Measurements from ENCODE around the gene CNOT4.

The CNOT4 gene

GRCh38 chr7:135539629-135540028 lies 29.7 kb upstream of the CNOT4 start:
- no peak for TF ChIP-seq GABPA (IDR thresholded peaks at IDR 0.05; ENCODE audit: low read depth)
- no peak for TF ChIP-seq CTCF (IDR thresholded peaks at IDR 0.05; ENCODE audit: insufficient read depth, low read length)
- TF ChIP-seq POLR2AphosphoS5 (IDR thresholded peaks at IDR 0.05; ENCODE audit: low read depth), result no peak
- no peak for TF ChIP-seq SPI1 (IDR thresholded peaks at IDR 0.05; ENCODE audit: borderline replicate concordance, low read depth)
- TF ChIP-seq, protein P1, sequence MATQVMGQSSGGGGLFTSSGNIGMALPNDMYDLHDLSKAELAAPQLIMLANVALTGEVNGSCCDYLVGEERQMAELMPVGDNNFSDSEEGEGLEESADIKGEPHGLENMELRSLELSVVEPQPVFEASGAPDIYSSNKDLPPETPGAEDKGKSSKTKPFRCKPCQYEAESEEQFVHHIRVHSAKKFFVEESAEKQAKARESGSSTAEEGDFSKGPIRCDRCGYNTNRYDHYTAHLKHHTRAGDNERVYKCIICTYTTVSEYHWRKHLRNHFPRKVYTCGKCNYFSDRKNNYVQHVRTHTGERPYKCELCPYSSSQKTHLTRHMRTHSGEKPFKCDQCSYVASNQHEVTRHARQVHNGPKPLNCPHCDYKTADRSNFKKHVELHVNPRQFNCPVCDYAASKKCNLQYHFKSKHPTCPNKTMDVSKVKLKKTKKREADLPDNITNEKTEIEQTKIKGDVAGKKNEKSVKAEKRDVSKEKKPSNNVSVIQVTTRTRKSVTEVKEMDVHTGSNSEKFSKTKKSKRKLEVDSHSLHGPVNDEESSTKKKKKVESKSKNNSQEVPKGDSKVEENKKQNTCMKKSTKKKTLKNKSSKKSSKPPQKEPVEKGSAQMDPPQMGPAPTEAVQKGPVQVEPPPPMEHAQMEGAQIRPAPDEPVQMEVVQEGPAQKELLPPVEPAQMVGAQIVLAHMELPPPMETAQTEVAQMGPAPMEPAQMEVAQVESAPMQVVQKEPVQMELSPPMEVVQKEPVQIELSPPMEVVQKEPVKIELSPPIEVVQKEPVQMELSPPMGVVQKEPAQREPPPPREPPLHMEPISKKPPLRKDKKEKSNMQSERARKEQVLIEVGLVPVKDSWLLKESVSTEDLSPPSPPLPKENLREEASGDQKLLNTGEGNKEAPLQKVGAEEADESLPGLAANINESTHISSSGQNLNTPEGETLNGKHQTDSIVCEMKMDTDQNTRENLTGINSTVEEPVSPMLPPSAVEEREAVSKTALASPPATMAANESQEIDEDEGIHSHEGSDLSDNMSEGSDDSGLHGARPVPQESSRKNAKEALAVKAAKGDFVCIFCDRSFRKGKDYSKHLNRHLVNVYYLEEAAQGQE (IDR thresholded peaks at IDR 0.05; ENCODE audit: insufficient replicate concordance, low read depth), result no peak
- no peak overlapping the region for H3K4me3 ChIP-seq (replicated peaks; ENCODE audit: insufficient read depth, low read length)
- no peak overlapping the region for H3K27ac ChIP-seq (replicated peaks)
- DNase-seq (ENCODE audit: low read depth in 1 of 2, low spot score in 1 of 2), result no peak
- no peaks in the 10 kb centered on the region for H3K27me3 ChIP-seq (ENCODE audit: insufficient read depth, poor library complexity, severe bottlenecking)

- no peak for DNase-seq (ENCODE audit: low read depth in 1 of 2, low spot score in 1 of 2)
- no peak overlapping the region for H3K27ac ChIP-seq (replicated peaks)
- H3K4me3 ChIP-seq (replicated peaks; ENCODE audit: insufficient read depth, low read length), result no peak overlapping the region
- H3K27me3 ChIP-seq (ENCODE audit: insufficient read depth, poor library complexity, severe bottlenecking), result no peaks in the 10 kb centered on the region
- TF ChIP-seq, protein P1 (IDR thresholded peaks at IDR 0.05; ENCODE audit: insufficient replicate concordance, low read depth), result no peak
- TF ChIP-seq POLR2AphosphoS5 (IDR thresholded peaks at IDR 0.05; ENCODE audit: low read depth) (no peak), GABPA (IDR thresholded peaks at IDR 0.05; ENCODE audit: low read depth) (no peak), CTCF (IDR thresholded peaks at IDR 0.05; ENCODE audit: insufficient read depth, low read length) (no peak), SPI1 (IDR thresholded peaks at IDR 0.05; ENCODE audit: borderline replicate concordance, low read depth) (no peak)
Observed at GRCh38 chr7:135538376-135538775, 28.5 kb upstream of the CNOT4 start.

- Histone ChIP-seq H3K4me3 (replicated peaks; ENCODE audit: insufficient read depth, low read length) (no peak overlapping the region), H3K27me3 (ENCODE audit: insufficient read depth, poor library complexity, severe bottlenecking) (no peaks in the 10 kb centered on the region), H3K27ac (replicated peaks) (no peak overlapping the region)
- TF ChIP-seq SPI1 (IDR thresholded peaks at IDR 0.05; ENCODE audit: borderline replicate concordance, low read depth), result peak; percentile 90
- TF ChIP-seq GABPA (IDR thresholded peaks at IDR 0.05; ENCODE audit: low read depth), result no peak
- no peak for DNase-seq (ENCODE audit: low read depth in 1 of 2, low spot score in 1 of 2)
Observed at GRCh38 chr7:135537905-135538304, 28.0 kb upstream of the CNOT4 start.

DNA sequence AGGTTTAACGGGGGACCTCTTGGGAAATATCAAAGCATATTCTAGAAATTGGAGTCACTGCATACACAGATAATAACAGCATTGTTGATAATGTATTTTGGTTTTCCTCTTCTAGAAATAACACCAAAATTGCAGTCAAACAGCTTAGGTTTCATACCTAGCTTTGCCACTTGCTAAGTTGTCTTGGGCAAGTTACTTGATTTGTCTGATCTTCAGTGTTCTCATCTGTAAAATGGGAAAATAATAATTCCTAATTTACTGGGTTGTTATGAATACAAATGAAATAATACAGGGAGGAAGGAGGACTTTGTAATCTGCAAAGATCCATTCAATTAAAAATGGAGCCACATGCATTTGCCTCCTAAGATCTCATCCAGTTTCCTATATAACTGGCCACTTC lies 27.6 kb upstream of the CNOT4 start:
- Histone ChIP-seq H3K27ac (replicated peaks) (no peak overlapping the region), H3K27me3 (ENCODE audit: insufficient read depth, poor library complexity, severe bottlenecking) (no peaks in the 10 kb centered on the region), H3K4me3 (replicated peaks; ENCODE audit: insufficient read depth, low read length) (no peak overlapping the region)
- TF ChIP-seq CTCF (IDR thresholded peaks at IDR 0.05; ENCODE audit: insufficient read depth, low read length) (no peak), GABPA (IDR thresholded peaks at IDR 0.05; ENCODE audit: low read depth) (no peak), SPI1 (IDR thresholded peaks at IDR 0.05; ENCODE audit: borderline replicate concordance, low read depth) (no peak), POLR2AphosphoS5 (IDR thresholded peaks at IDR 0.05; ENCODE audit: low read depth) (no peak)
- TF ChIP-seq, protein P1 (IDR thresholded peaks at IDR 0.05; ENCODE audit: insufficient replicate concordance, low read depth), result no peak
- DNase-seq (ENCODE audit: low read depth in 1 of 2, low spot score in 1 of 2), result no peak
